ENCODE results near the gene PTPRJ.

- TF ChIP-seq POLR2A (IDR thresholded peaks at IDR 0.05; ENCODE audit: low read length): no peak
- no peak for TF ChIP-seq GATA1 (IDR thresholded peaks at IDR 0.05; ENCODE audit: low read depth, low read length)
These were observed at the start of gene PTPRJ for GRCh38 chr11:47980088-47980906.

Measured in erythroblast (primary cell).